DOHH2 (cell line): Measurements from ENCODE around the gene MGAT4A.

Source experiments
- EZH2phosphoT487 ChIP-seq: fragments of 200-600 bp; sonication (generic); IDR thresholded peaks from 2 replicates; pipeline ENCODE4 v1.6.1; 2017; ENCODE audit warnings: borderline replicate concordance, mild to moderate bottlenecking, antibody characterized with exemption, low read length, moderate library complexity, mixed read lengths
- TF ChIP-seq, protein P1 (sequence below): fragments of 200-600 bp; sonication (generic); IDR thresholded peaks from one replicate; pipeline ENCODE4 v1.5.1; 2014; ENCODE audit warnings: antibody characterized with exemption, mild to moderate bottlenecking, low read depth, low read length; ENCODE audit not compliant: poor library complexity, severe bottlenecking

DNA sequence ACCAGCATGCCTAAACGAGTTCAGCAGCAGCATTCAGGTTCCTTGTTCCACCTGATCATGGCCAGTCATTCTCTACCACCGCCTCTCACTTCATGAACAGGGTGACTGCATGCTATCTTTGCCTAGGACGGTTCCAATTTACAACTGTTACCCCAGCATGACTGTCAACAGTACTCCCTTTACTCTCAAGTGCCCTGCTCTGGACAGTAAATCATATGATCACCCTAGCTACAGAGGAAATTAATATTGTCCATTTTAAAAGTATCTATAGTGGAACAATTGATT, 25.7 kb downstream of the MGAT4A start:
- TF ChIP-seq, protein P1, sequence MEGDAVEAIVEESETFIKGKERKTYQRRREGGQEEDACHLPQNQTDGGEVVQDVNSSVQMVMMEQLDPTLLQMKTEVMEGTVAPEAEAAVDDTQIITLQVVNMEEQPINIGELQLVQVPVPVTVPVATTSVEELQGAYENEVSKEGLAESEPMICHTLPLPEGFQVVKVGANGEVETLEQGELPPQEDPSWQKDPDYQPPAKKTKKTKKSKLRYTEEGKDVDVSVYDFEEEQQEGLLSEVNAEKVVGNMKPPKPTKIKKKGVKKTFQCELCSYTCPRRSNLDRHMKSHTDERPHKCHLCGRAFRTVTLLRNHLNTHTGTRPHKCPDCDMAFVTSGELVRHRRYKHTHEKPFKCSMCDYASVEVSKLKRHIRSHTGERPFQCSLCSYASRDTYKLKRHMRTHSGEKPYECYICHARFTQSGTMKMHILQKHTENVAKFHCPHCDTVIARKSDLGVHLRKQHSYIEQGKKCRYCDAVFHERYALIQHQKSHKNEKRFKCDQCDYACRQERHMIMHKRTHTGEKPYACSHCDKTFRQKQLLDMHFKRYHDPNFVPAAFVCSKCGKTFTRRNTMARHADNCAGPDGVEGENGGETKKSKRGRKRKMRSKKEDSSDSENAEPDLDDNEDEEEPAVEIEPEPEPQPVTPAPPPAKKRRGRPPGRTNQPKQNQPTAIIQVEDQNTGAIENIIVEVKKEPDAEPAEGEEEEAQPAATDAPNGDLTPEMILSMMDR = no peak
- TF ChIP-seq EZH2phosphoT487 = no peak
